SK-N-SH treated with all-trans-retinoic acid at 6 μM for 48 hours (cell line): ENCODE measurements around the gene DRD2.

Source experiments
- ARNTL ChIP-seq: fragments of 450-650 bp; formaldehyde crosslinking; IDR thresholded peaks from 2 replicates; pipeline ENCODE4 v1.5.0; 2020; ENCODE audit warnings: low read depth, mild to moderate bottlenecking, moderate library complexity, borderline replicate concordance
- CSRNP3 ChIP-seq: fragments of 250-450 bp; sonication (Bioruptor Pico); IDR thresholded peaks from 2 replicates; pipeline ENCODE4 v1.5.1; 2021; ENCODE audit warnings: mild to moderate bottlenecking, moderate library complexity
- POU6F1 ChIP-seq: fragments of 250-450 bp; sonication (Bioruptor Pico); IDR thresholded peaks from 2 replicates; pipeline ENCODE4 v1.8.0; 2021; ENCODE audit warnings: low read depth, mild to moderate bottlenecking, moderate library complexity, borderline replicate concordance
- TSHZ2 ChIP-seq: fragments of 250-450 bp; sonication (Bioruptor Pico); IDR thresholded peaks from 2 replicates; pipeline ENCODE4 v1.5.0; 2020; ENCODE audit warnings: mild to moderate bottlenecking, moderate library complexity
- ZC3H10 ChIP-seq: fragments of 250-450 bp; sonication (Bioruptor Pico); IDR thresholded peaks from 2 replicates; pipeline ENCODE4 v1.5.1; 2021; ENCODE audit warnings: mild to moderate bottlenecking, moderate library complexity
- ZFP3 ChIP-seq: fragments of 250-450 bp; sonication (Bioruptor Pico); IDR thresholded peaks from 2 replicates; pipeline ENCODE4 v1.5.0; 2020; ENCODE audit warnings: mild to moderate bottlenecking, moderate library complexity

- TF ChIP-seq TSHZ2 (CRISPR knock-in tag) (no peak), ZFP3 (CRISPR knock-in tag) (no peak), ZC3H10 (no peak), ARNTL (CRISPR knock-in tag) (no peak), POU6F1 (CRISPR knock-in tag) (no peak), CSRNP3 (CRISPR knock-in tag) (no peak)
Observed at GRCh38 chr11:113420808-113421207, 54.4 kb downstream of the DRD2 start.
